ENCODE measurements around the gene TNIK.

- TF ChIP-seq CTCF (IDR thresholded peaks at IDR 0.05) (no peak), TEAD4 (IDR thresholded peaks at IDR 0.05; ENCODE audit: borderline replicate concordance, insufficient read depth) (no peak), REST (IDR thresholded peaks at IDR 0.05; ENCODE audit: low read depth, low read length) (no peak), MXI1 (IDR thresholded peaks at IDR 0.05; ENCODE audit: low read depth, low read length) (no peak), EZH2phosphoT487 (IDR thresholded peaks at IDR 0.05; ENCODE audit: borderline replicate concordance, low read depth) (no peak), YY1 (IDR thresholded peaks at IDR 0.05; ENCODE audit: low read depth) (no peak), TAF1 (IDR thresholded peaks at IDR 0.05; ENCODE audit: borderline replicate concordance, low read depth, low read length) (no peak), POLR2AphosphoS5 (IDR thresholded peaks at IDR 0.05; ENCODE audit: low read depth, low read length) (no peak), MAX (IDR thresholded peaks at IDR 0.05; ENCODE audit: low read depth) (no peak), GATA2 (CRISPR knock-in tag; IDR thresholded peaks at IDR 0.05) (no peak), EP300 (IDR thresholded peaks at IDR 0.05; ENCODE audit: borderline replicate concordance in 1 of 2, low read depth in 1 of 2, low read length in 1 of 2) (no peak), ELF1 (IDR thresholded peaks at IDR 0.05) (no peak), SIN3A (IDR thresholded peaks at IDR 0.05; ENCODE audit: borderline replicate concordance, low read depth, low read length) (no peak), PBX3 (IDR thresholded peaks at IDR 0.05) (no peak)
These were observed 24.4 kb downstream of the TNIK start for GRCh38 chr3:171435757-171436156.
